ENCODE results near the gene FBXW7.
A peak's percentile ranks its signal among the peaks of the same experiment; 100 is the strongest.

Gene FBXW7

DNA sequence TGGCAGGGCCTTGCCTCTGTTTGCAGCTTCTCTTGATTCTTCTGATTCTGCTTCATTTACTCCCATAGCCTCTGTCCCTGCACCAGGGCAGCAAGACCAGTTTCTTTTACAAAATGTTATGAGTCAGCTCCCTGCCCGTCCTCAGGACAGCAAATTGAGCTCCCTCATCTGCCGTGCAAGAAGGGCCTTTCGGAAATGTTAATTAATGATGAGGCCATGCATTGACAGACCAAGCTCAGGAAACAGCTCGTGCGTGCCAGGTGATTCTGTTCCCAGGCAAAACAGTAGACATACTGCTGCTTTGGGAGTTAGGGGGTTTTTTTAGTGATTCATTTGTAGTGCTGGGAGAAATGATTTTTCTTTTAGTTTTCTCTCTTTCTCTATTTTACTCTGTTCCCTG lies 231.7 kb downstream of the FBXW7 start:
- no peak overlapping the region for H3K4me3 ChIP-seq (ENCODE audit: severe bottlenecking)
- DNase-seq (ENCODE audit: low spot score), result no peak
- peak; percentile 55; the same call in 2 of the 3 replicates for ATAC-seq (ENCODE audit: low read depth)
- H3K27ac ChIP-seq (ENCODE audit: poor library complexity, severe bottlenecking), result no peak overlapping the region
- no peaks in the 10 kb centered on the region for H3K27me3 ChIP-seq (ENCODE audit: insufficient read depth, poor library complexity, severe bottlenecking)
- H3K4me1 ChIP-seq (ENCODE audit: insufficient read depth, poor library complexity, severe bottlenecking), result no peaks in the 10 kb centered on the region
- no peaks in the 10 kb centered on the region for H3K9me3 ChIP-seq (ENCODE audit: severe bottlenecking)
- TF ChIP-seq, protein P1, sequence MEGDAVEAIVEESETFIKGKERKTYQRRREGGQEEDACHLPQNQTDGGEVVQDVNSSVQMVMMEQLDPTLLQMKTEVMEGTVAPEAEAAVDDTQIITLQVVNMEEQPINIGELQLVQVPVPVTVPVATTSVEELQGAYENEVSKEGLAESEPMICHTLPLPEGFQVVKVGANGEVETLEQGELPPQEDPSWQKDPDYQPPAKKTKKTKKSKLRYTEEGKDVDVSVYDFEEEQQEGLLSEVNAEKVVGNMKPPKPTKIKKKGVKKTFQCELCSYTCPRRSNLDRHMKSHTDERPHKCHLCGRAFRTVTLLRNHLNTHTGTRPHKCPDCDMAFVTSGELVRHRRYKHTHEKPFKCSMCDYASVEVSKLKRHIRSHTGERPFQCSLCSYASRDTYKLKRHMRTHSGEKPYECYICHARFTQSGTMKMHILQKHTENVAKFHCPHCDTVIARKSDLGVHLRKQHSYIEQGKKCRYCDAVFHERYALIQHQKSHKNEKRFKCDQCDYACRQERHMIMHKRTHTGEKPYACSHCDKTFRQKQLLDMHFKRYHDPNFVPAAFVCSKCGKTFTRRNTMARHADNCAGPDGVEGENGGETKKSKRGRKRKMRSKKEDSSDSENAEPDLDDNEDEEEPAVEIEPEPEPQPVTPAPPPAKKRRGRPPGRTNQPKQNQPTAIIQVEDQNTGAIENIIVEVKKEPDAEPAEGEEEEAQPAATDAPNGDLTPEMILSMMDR (IDR thresholded peaks at IDR 0.05; ENCODE audit: poor library complexity, severe bottlenecking), result no peak
- H3K36me3 ChIP-seq (ENCODE audit: low read depth), result no peaks in the 10 kb centered on the region

DNA sequence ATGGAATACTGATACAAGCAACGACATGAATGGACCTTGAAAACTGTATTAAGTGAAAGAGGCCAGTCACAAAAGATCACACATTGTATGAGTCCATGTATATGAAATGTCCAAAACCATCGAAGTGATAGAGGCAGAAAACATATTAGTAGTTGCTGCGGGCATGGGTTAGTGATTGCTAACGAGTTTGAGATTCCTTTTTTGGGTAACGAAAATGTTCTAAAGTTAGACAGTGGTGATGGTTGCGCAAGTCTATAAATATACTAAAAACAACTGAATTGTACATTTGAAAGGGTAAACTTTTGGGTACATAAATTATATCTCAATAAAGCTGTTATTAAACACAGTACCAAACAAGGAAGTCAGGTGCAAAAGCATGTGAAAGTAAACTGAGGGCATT lies 234.5 kb downstream of the FBXW7 start:
- ATAC-seq (ENCODE audit: low read depth) (no peak), DNase-seq (ENCODE audit: low spot score) (no peak)
- H3K27ac ChIP-seq (ENCODE audit: poor library complexity, severe bottlenecking), result no peak overlapping the region
- H3K27me3 ChIP-seq (ENCODE audit: insufficient read depth, poor library complexity, severe bottlenecking), result no peaks in the 10 kb centered on the region
- no peaks in the 10 kb centered on the region for H3K36me3 ChIP-seq (ENCODE audit: low read depth)
- no peaks in the 10 kb centered on the region for H3K9me3 ChIP-seq (ENCODE audit: severe bottlenecking)
- H3K4me3 ChIP-seq (ENCODE audit: severe bottlenecking), result no peak overlapping the region
- no peaks in the 10 kb centered on the region for H3K4me1 ChIP-seq (ENCODE audit: insufficient read depth, poor library complexity, severe bottlenecking)
- TF ChIP-seq, protein P1 (IDR thresholded peaks at IDR 0.05; ENCODE audit: poor library complexity, severe bottlenecking), result no peak

DNA sequence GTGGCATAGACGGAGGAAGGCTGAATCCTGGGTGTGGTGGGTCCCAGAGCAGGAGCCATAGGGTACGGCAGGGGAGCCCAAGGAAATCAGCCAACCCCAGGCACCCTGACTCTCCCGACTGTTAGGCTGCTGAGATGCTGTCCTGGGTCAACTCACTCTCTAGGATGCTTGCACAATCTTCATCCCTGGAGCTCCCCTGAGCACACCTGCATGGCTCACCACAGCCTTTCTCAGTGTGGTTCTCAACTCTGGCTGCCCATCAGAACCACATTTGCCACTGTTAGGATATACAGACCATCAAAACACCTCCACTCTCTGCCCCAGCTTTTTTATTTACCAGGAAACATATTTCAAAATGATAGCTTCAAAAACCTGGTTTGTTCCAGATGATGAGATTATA lies 236.3 kb downstream of the FBXW7 start:
- TF ChIP-seq, protein P1 (IDR thresholded peaks at IDR 0.05; ENCODE audit: poor library complexity, severe bottlenecking), result no peak
- H3K27me3 ChIP-seq (ENCODE audit: insufficient read depth, poor library complexity, severe bottlenecking), result no peaks in the 10 kb centered on the region
- H3K4me1 ChIP-seq (ENCODE audit: insufficient read depth, poor library complexity, severe bottlenecking), result no peaks in the 10 kb centered on the region
- H3K9me3 ChIP-seq (ENCODE audit: severe bottlenecking), result no peaks in the 10 kb centered on the region
- H3K36me3 ChIP-seq (ENCODE audit: low read depth), result no peaks in the 10 kb centered on the region
- no peak overlapping the region for H3K4me3 ChIP-seq (ENCODE audit: severe bottlenecking)
- ATAC-seq (ENCODE audit: low read depth) (no peak), DNase-seq (ENCODE audit: low spot score) (no peak)
- H3K27ac ChIP-seq (ENCODE audit: poor library complexity, severe bottlenecking), result no peak overlapping the region

DNA sequence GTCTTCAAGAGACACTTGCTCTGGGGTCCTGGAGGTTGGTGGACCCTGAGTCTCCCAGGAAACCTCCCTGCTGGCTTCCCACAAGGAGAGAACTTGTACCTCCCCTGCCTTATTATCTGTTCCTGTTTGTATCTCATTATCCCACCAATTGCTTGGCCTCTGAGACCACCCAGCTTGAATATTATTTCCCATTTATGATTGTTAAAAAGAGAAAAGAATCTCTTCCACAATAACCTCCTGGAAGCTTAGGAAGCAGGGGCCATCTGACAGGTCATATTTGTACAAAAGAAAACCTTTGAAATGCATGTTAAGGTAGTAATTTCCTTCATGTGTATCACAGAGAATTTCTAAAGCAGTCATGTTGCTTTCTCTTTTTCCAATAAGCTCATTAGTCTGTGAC lies 239.5 kb downstream of the FBXW7 start:
- Histone ChIP-seq H3K27me3 (ENCODE audit: insufficient read depth, poor library complexity, severe bottlenecking) (no peaks in the 10 kb centered on the region), H3K4me3 (ENCODE audit: severe bottlenecking) (no peak overlapping the region), H3K27ac (ENCODE audit: poor library complexity, severe bottlenecking) (no peak overlapping the region), H3K36me3 (ENCODE audit: low read depth) (no peaks in the 10 kb centered on the region), H3K4me1 (ENCODE audit: insufficient read depth, poor library complexity, severe bottlenecking) (no peaks in the 10 kb centered on the region), H3K9me3 (ENCODE audit: severe bottlenecking) (no peaks in the 10 kb centered on the region)
- DNase-seq (ENCODE audit: low spot score) (no peak), ATAC-seq (ENCODE audit: low read depth) (no peak)
- TF ChIP-seq, protein P1 (IDR thresholded peaks at IDR 0.05; ENCODE audit: poor library complexity, severe bottlenecking), result no peak

DNA sequence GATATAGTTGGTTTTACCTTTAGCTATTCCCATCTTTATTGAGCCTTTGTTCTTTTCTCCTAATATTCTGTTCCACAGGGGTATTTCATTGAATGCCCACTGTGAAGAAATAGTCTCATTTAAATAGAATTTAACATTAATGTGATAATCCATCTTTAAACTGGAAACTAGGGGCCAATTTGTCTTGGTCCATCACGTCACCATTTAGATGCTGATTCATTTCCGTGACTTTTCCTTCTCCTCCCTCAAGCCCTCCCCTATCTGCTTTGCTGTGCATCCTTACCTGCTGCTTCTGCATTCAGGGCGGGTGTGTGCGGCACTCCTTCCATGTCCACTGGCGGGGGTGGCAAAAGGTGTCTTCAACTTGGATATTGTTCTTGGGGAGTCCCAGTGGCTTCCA lies 241.1 kb downstream of the FBXW7 start:
- Histone ChIP-seq H3K27me3 (ENCODE audit: insufficient read depth, poor library complexity, severe bottlenecking) (no peaks in the 10 kb centered on the region), H3K4me3 (ENCODE audit: severe bottlenecking) (no peak overlapping the region), H3K9me3 (ENCODE audit: severe bottlenecking) (no peaks in the 10 kb centered on the region), H3K27ac (ENCODE audit: poor library complexity, severe bottlenecking) (no peak overlapping the region), H3K4me1 (ENCODE audit: insufficient read depth, poor library complexity, severe bottlenecking) (no peaks in the 10 kb centered on the region), H3K36me3 (ENCODE audit: low read depth) (no peaks in the 10 kb centered on the region)
- no peak for ATAC-seq (ENCODE audit: low read depth)
- no peak for DNase-seq (ENCODE audit: low spot score)
- TF ChIP-seq, protein P1 (IDR thresholded peaks at IDR 0.05; ENCODE audit: poor library complexity, severe bottlenecking), result no peak

Data from RWPE2 (cell line).